Measurements from ENCODE around the gene HAND2.

HAND2 gene

GRCh38 chr4:173477016-173477415 is 53.0 kb downstream of the HAND2 start:
- no peak for DNase-seq (ENCODE audit: low read depth in 2 of 2)

All from stimulated activated CD8-positive, alpha-beta memory T cell treated with anti-CD3 and anti-CD28 coated beads, Interleukin-7, amount 100 ng/mL, for 1 hour (primary cell).